Neuronal stem cell (in vitro differentiated cells): Measurements from ENCODE around the gene PANX2.

Experiments
- DNase-seq: peaks from one replicate; pipeline ENCODE4 v3.0.0-alpha.2; 2013; ENCODE audit warnings: low spot score
- H2AFZ ChIP-seq: one replicate; pipeline ENCODE4 v1.6.1; 2013; ENCODE audit warnings: mild to moderate bottlenecking, low read length, inconsistent platforms
- H2AK5ac ChIP-seq: 2 replicates; pipeline ENCODE4 v1.6.1; 2013; ENCODE audit warnings: low read depth, mild to moderate bottlenecking, inconsistent platforms, low read length, moderate library complexity, mixed read lengths
- H2BK120ac ChIP-seq: 2 replicates; pipeline ENCODE4 v1.6.1; 2013; ENCODE audit warnings: low read depth, mild to moderate bottlenecking, inconsistent platforms, low read length, moderate library complexity, mixed read lengths
- H2BK12ac ChIP-seq: one replicate; pipeline ENCODE4 v1.6.1; 2013; ENCODE audit warnings: low read length, inconsistent platforms
- H2BK15ac ChIP-seq: 2 replicates; pipeline ENCODE4 v1.6.1; 2013; ENCODE audit warnings: mild to moderate bottlenecking, low read length, inconsistent platforms, mixed read lengths
- H2BK5ac ChIP-seq: one replicate; pipeline ENCODE4 v1.6.1; 2013; ENCODE audit warnings: inconsistent platforms, mild to moderate bottlenecking, low read length, moderate library complexity
- H3K14ac ChIP-seq: one replicate; pipeline ENCODE4 v1.6.1; 2013; ENCODE audit warnings: low read length, inconsistent platforms
- H3K18ac ChIP-seq: 2 replicates; pipeline ENCODE4 v1.6.1; 2013; ENCODE audit warnings: low read length, inconsistent platforms
- H3K23ac ChIP-seq: 2 replicates; pipeline ENCODE4 v1.6.1; 2013; ENCODE audit warnings: low read depth, mild to moderate bottlenecking, mixed read lengths, low read length, inconsistent platforms; ENCODE audit not compliant: poor library complexity
- H3K27ac ChIP-seq: replicated peaks from 3 replicates; pipeline ENCODE4 v1.5.1; 2013; ENCODE audit warnings: low read length, inconsistent platforms
- H3K27me3 ChIP-seq, 3 experiments: 2 replicates each; pipeline ENCODE4 v1.6.1; 2013; ENCODE audit warnings: low read length in 3 of 3, mild to moderate bottlenecking in 2 of 3, inconsistent platforms in 1 of 3, low read depth in 1 of 3, mixed read lengths in 1 of 3, moderate library complexity in 1 of 3; ENCODE audit not compliant: control insufficient read depth in 3 of 3, insufficient read depth in 3 of 3
- H3K36me3 ChIP-seq, 2 donors: replicated peaks in 1 of 2; 2 replicates each; pipeline ENCODE4 v1.6.1; 2013; ENCODE audit warnings: low read length in 2 of 2; ENCODE audit not compliant: control insufficient read depth in 2 of 2, insufficient read depth in 2 of 2
- H3K4ac ChIP-seq: 2 replicates; pipeline ENCODE4 v1.6.1; 2013; ENCODE audit warnings: inconsistent platforms, mild to moderate bottlenecking, low read length, moderate library complexity
- H3K4me1 ChIP-seq, 2 donors: 1 replicate in 1 of 2; 2 replicates in 1 of 2; pipeline ENCODE4 v1.6.1; 2013; ENCODE audit warnings: low read length in 2 of 2, low read depth in 1 of 2; ENCODE audit not compliant: control insufficient read depth in 2 of 2, insufficient read depth in 1 of 2
- H3K4me2 ChIP-seq: one replicate; pipeline ENCODE4 v1.6.1; 2013; ENCODE audit warnings: mild to moderate bottlenecking, low read length, inconsistent platforms; ENCODE audit not compliant: insufficient read depth, poor library complexity, severe bottlenecking
- H3K4me3 ChIP-seq, 2 donors: 2 replicates each; pipeline ENCODE4 v1.5.1; 2013; ENCODE audit warnings: low read length in 2 of 2, mild to moderate bottlenecking in 2 of 2, inconsistent platforms in 1 of 2, moderate library complexity in 1 of 2
- H3K79me1 ChIP-seq: one replicate; pipeline ENCODE4 v1.6.1; 2013; ENCODE audit warnings: low read depth, mild to moderate bottlenecking, inconsistent platforms, low read length, moderate library complexity
- H3K9ac ChIP-seq: one replicate; pipeline ENCODE4 v1.6.1; 2013; ENCODE audit warnings: mild to moderate bottlenecking, low read depth, low read length, inconsistent platforms; ENCODE audit not compliant: poor library complexity
- H3K9me3 ChIP-seq, 2 donors: replicated peaks in 1 of 2; 2 replicates each; pipeline versions ENCODE3 to v1.6.1; 2013; ENCODE audit warnings: low read length in 2 of 2, mild to moderate bottlenecking in 2 of 2, inconsistent platforms in 1 of 2, low read depth in 1 of 2, mixed read lengths in 1 of 2, moderate library complexity in 1 of 2; ENCODE audit not compliant: control insufficient read depth in 2 of 2, insufficient read depth in 1 of 2
- H4K8ac ChIP-seq: one replicate; pipeline ENCODE4 v1.6.1; 2013; ENCODE audit warnings: low read depth, mild to moderate bottlenecking, inconsistent platforms, low read length, moderate library complexity
- H4K91ac ChIP-seq: one replicate; pipeline ENCODE4 v1.6.1; 2013; ENCODE audit warnings: low read length, low read depth, mild to moderate bottlenecking, inconsistent platforms; ENCODE audit not compliant: poor library complexity
- WGBS, 2 donors: extraction: QIAGEN DNeasy Blood & Tissue Kit; methylation state at CpG; one replicate each; pipeline ENCODE4 v1.1.7; 2013; ENCODE audit warnings: missing lambda C conversion rate in 2 of 2, mixed read lengths in 1 of 2; ENCODE audit not compliant: insufficient read length in 2 of 2, insufficient replicate concordance in 1 of 2; ENCODE audit errors: extremely low coverage in 2 of 2; 5-methylcytosine and 5-hydroxymethylcytosine counted together

The PANX2 gene

GRCh38 chr22:50213263-50213662 is 42.7 kb downstream of the PANX2 start:
- no CpG with 5 or more reads among the region's 9 CpGs for WGBS, 2 donors

GRCh38 chr22:50215297-50216054 is 44.9 kb downstream of the PANX2 start:
- Histone ChIP-seq H3K79me1 (peaks cover 8% of the 10 kb centered on the region), H3K18ac (no peak overlapping the region), H3K4me3 (no peak overlapping the region), H4K91ac (no peak overlapping the region), H2BK120ac (no peak overlapping the region), H4K8ac (no peak overlapping the region), H3K4ac (no peak overlapping the region), H2BK15ac (no peak overlapping the region), H3K9ac (no peak overlapping the region), H2AK5ac (no peak overlapping the region), H3K14ac (no peak overlapping the region), H3K36me3 (peaks cover 60 to 89% of the 10 kb centered on the region in 2 donors), H3K23ac (peak overlapping the region; percentile 65), H3K27me3 (no peaks in the 10 kb centered on the region), H3K27ac (no peak overlapping the region), H3K4me1 (no peaks in the 10 kb centered on the region), H2AFZ (no peak overlapping the region), H2BK5ac (no peak overlapping the region), H3K9me3 (peaks cover 0 to 2% of the 10 kb centered on the region in 2 donors), H2BK12ac (no peak overlapping the region), H3K4me2 (no peak overlapping the region)
- WGBS, 2 donors = no CpG with 5 or more reads among the region's 17 CpGs
- DNase-seq = no peak

More at GRCh38 chr22:50213263-50213662, 42.7 kb downstream of the PANX2 start:
- Histone ChIP-seq H3K4me1 (no peaks in the 10 kb centered on the region), H3K27ac (no peak overlapping the region), H3K4ac (no peak overlapping the region), H3K27me3 (no peaks in the 10 kb centered on the region), H2BK12ac (no peak overlapping the region), H3K9me3 (peaks cover 0 to 2% of the 10 kb centered on the region in 2 donors), H2AFZ (no peak overlapping the region), H3K14ac (no peak overlapping the region), H3K18ac (no peak overlapping the region), H2BK120ac (no peak overlapping the region), H4K91ac (no peak overlapping the region), H3K4me2 (no peak overlapping the region), H3K4me3 (no peak overlapping the region), H3K23ac (no peak overlapping the region), H3K36me3 (peaks cover 49 to 84% of the 10 kb centered on the region in 2 donors), H2BK15ac (no peak overlapping the region), H4K8ac (no peak overlapping the region), H2BK5ac (no peak overlapping the region), H3K9ac (no peak overlapping the region), H2AK5ac (no peak overlapping the region), H3K79me1 (peaks cover 6% of the 10 kb centered on the region)
- DNase-seq = no peak

GRCh38 chr22:50216055-50216683 is 45.6 kb downstream of the PANX2 start:
- Histone ChIP-seq H3K23ac (peak overlapping the region; percentile 31), H3K4me3 (no peak overlapping the region), H3K27me3 (no peaks in the 10 kb centered on the region), H2BK5ac (no peak overlapping the region), H3K79me1 (peaks cover 7% of the 10 kb centered on the region), H3K4me2 (no peak overlapping the region), H3K14ac (no peak overlapping the region), H2BK12ac (no peak overlapping the region), H2BK120ac (no peak overlapping the region), H4K8ac (no peak overlapping the region), H2AFZ (no peak overlapping the region), H3K4me1 (no peaks in the 10 kb centered on the region), H3K9ac (peak overlapping the region; percentile 15), H2AK5ac (no peak overlapping the region), H3K9me3 (peaks cover 0 to under 1% of the 10 kb centered on the region in 2 donors), H4K91ac (no peak overlapping the region), H3K4ac (no peak overlapping the region), H2BK15ac (no peak overlapping the region), H3K36me3 (peaks cover 61 to 89% of the 10 kb centered on the region in 2 donors), H3K27ac (no peak overlapping the region), H3K18ac (no peak overlapping the region)
- WGBS, 2 donors = no CpG with 5 or more reads among the region's 15 CpGs
- DNase-seq = no peak
